IMR-90 (cell line): ENCODE measurements around the gene RASGEF1C. TPM values are rescaled to one million over a fixed set of nuclear protein-coding genes. Genes with fewer than 3 reads are reported as not detected.

ENCODE experiments used
- ATAC-seq: fragments of 200-7000 bp; cut with Tn5 transposase; 2 replicates; pipeline ENCODE4 v1.9.1; 2020; ENCODE audit warnings: low read depth, mild to moderate bottlenecking, moderate library complexity
- BruUV-seq: library from RNA; stranded (reverse); fragments of 400-500 nt; replicated peaks from 2 replicates; lab custom pipeline; 2021; lab: Mats Ljungman, UMichigan
- CTCF ChIA-PET: fragments of 300-600 bp; formaldehyde crosslinking; extraction: SDS; loops from one replicate; lab custom pipeline; 2021; ENCODE audit warnings: antibody characterized with exemption; lab: Yijun Ruan, JAX
- POLR2A ChIA-PET: fragments of 300-600 bp; sonication (Branson Sonifier 250); formaldehyde crosslinking; loops from one replicate; lab custom pipeline; 2022; ENCODE audit warnings: antibody characterized with exemption; ENCODE audit not compliant: unreplicated experiment; lab: Charles Lee
- DNase-seq: peaks from one replicate; pipeline ENCODE4 v3.0.0; 2013
- H2AFZ ChIP-seq: replicated peaks from 2 replicates; pipeline ENCODE3; 2013; ENCODE audit warnings: low read length, mild to moderate bottlenecking; ENCODE audit not compliant: poor library complexity
- H2AK5ac ChIP-seq: 2 replicates; pipeline ENCODE4 v1.6.1; 2013; ENCODE audit warnings: low read depth, low read length, inconsistent platforms
- H2AK9ac ChIP-seq: replicated peaks from 2 replicates; pipeline ENCODE3; 2013; ENCODE audit warnings: mild to moderate bottlenecking, low read depth, low read length, moderate library complexity; ENCODE audit not compliant: poor library complexity
- H2BK120ac ChIP-seq: 2 replicates; pipeline ENCODE4 v1.6.1; 2013; ENCODE audit warnings: low read depth, low read length, inconsistent platforms
- H2BK15ac ChIP-seq: 3 replicates; pipeline ENCODE4 v1.6.1; 2013; ENCODE audit warnings: low read depth, low read length, inconsistent platforms
- H2BK20ac ChIP-seq: 2 replicates; pipeline ENCODE4 v1.6.1; 2013; ENCODE audit warnings: low read depth, mild to moderate bottlenecking, inconsistent platforms, low read length, moderate library complexity
- H2BK5ac ChIP-seq: 2 replicates; pipeline ENCODE4 v1.6.1; 2013; ENCODE audit warnings: mild to moderate bottlenecking, low read depth, low read length, inconsistent platforms; ENCODE audit not compliant: poor library complexity, severe bottlenecking
- H3K14ac ChIP-seq: replicated peaks from 2 replicates; pipeline ENCODE4 v1.6.1; 2013; ENCODE audit warnings: low read depth, low read length, inconsistent platforms
- H3K18ac ChIP-seq: 2 replicates; pipeline ENCODE4 v1.6.1; 2013; ENCODE audit warnings: low read depth, low read length, control low read depth
- H3K23ac ChIP-seq: 2 replicates; pipeline ENCODE4 v1.6.1; 2013; ENCODE audit warnings: low read depth, low read length, inconsistent platforms
- H3K27ac ChIP-seq: 2 replicates; pipeline ENCODE4 v1.5.1; 2013; ENCODE audit warnings: mild to moderate bottlenecking, control low read depth, low read length; ENCODE audit not compliant: insufficient read depth
- H3K27me3 ChIP-seq: 2 replicates; pipeline ENCODE4 v1.6.1; 2013; ENCODE audit warnings: low read length; ENCODE audit not compliant: control insufficient read depth, insufficient read depth
- H3K36me3 ChIP-seq: 2 replicates; pipeline ENCODE4 v1.6.1; 2013; ENCODE audit warnings: low read length, mixed read lengths; ENCODE audit not compliant: control insufficient read depth, insufficient read depth
- H3K4ac ChIP-seq: 2 replicates; pipeline ENCODE4 v1.6.1; 2013; ENCODE audit warnings: low read depth, low read length, inconsistent platforms
- H3K4me1 ChIP-seq: 2 replicates; pipeline ENCODE4 v1.6.1; 2013; ENCODE audit warnings: low read length, mixed read lengths; ENCODE audit not compliant: control insufficient read depth, insufficient read depth
- H3K4me2 ChIP-seq: 2 replicates; pipeline ENCODE4 v1.6.1; 2013; ENCODE audit warnings: low read depth, mild to moderate bottlenecking, control low read depth, low read length, moderate library complexity
- H3K4me3 ChIP-seq: 2 replicates; pipeline ENCODE4 v1.5.1; 2013; ENCODE audit warnings: low read depth, mild to moderate bottlenecking, control low read depth, low read length, moderate library complexity; ENCODE audit not compliant: insufficient read depth
- H3K56ac ChIP-seq: 2 replicates; pipeline ENCODE4 v1.6.1; 2013; ENCODE audit warnings: low read length, inconsistent platforms; ENCODE audit not compliant: insufficient read depth; ENCODE audit errors: extremely low read depth
- H3K79me1 ChIP-seq, 2 experiments: 2 replicates each; pipeline ENCODE4 v1.6.1; 2013; ENCODE audit warnings: low read length in 2 of 2, inconsistent platforms in 1 of 2, low read depth in 1 of 2
- H3K9ac ChIP-seq: 2 replicates; pipeline ENCODE4 v1.6.1; 2013; ENCODE audit warnings: low read depth, low read length, control low read depth
- H3K9me1 ChIP-seq: 2 replicates; pipeline ENCODE4 v1.6.1; 2013; ENCODE audit warnings: low read length, inconsistent platforms; ENCODE audit not compliant: insufficient read depth
- H3K9me3 ChIP-seq: 2 replicates; pipeline ENCODE4 v1.6.1; 2013; ENCODE audit warnings: low read length; ENCODE audit not compliant: control insufficient read depth, insufficient read depth
- H4K20me1 ChIP-seq: 2 replicates; pipeline ENCODE4 v1.6.1; 2013; ENCODE audit warnings: low read length, inconsistent platforms; ENCODE audit not compliant: insufficient read depth
- H4K5ac ChIP-seq: 2 replicates; pipeline ENCODE4 v1.6.1; 2013; ENCODE audit warnings: mild to moderate bottlenecking, low read depth, low read length, control low read depth
- H4K8ac ChIP-seq, 2 experiments: 2 replicates each; pipeline ENCODE4 v1.6.1; 2013; ENCODE audit warnings: low read depth in 2 of 2, low read length in 2 of 2, control low read depth in 1 of 2, inconsistent platforms in 1 of 2
- H4K91ac ChIP-seq: 2 replicates; pipeline ENCODE4 v1.6.1; 2013; ENCODE audit warnings: low read depth, low read length, inconsistent platforms; ENCODE audit not compliant: insufficient read depth
- BHLHE40 ChIP-seq: fragments of 150-350 bp; IDR thresholded peaks from 2 replicates; pipeline ENCODE4 v1.6.1; 2016; ENCODE audit warnings: mild to moderate bottlenecking, low read depth, low read length
- CEBPB ChIP-seq: IDR thresholded peaks from 2 replicates; pipeline ENCODE4 v1.6.1; 2012; ENCODE audit warnings: low read depth, low read length, improper control_type of control experiment
- CHD1 ChIP-seq: IDR thresholded peaks from 2 replicates; pipeline ENCODE4 v1.6.1; 2012; ENCODE audit warnings: low read depth, low read length, improper control_type of control experiment
- FOS ChIP-seq: fragments of 150-350 bp; IDR thresholded peaks from 2 replicates; pipeline ENCODE4 v1.6.1; 2016; ENCODE audit warnings: low read depth, low read length
- MAFK ChIP-seq: IDR thresholded peaks from 2 replicates; pipeline ENCODE4 v1.6.1; 2012; ENCODE audit warnings: low read depth, low read length, improper control_type of control experiment
- MAZ ChIP-seq: IDR thresholded peaks from 2 replicates; pipeline ENCODE4 v1.6.1; 2012; ENCODE audit warnings: low read depth, mild to moderate bottlenecking, low read length, improper control_type of control experiment, moderate library complexity, borderline replicate concordance
- MXI1 ChIP-seq: IDR thresholded peaks from 2 replicates; pipeline ENCODE4 v1.6.1; 2012; ENCODE audit warnings: low read depth, mild to moderate bottlenecking, low read length, moderate library complexity, borderline replicate concordance
- NFE2L2 ChIP-seq: fragments of 150-350 bp; IDR thresholded peaks from 2 replicates; pipeline ENCODE4 v1.6.1; 2016; ENCODE audit warnings: low read depth, mild to moderate bottlenecking, low read length
- POLR2A ChIP-seq: IDR thresholded peaks from 2 replicates; pipeline ENCODE4 v1.6.1; 2012; ENCODE audit warnings: mild to moderate bottlenecking, low read depth, low read length
- RAD21 ChIP-seq: IDR thresholded peaks from 2 replicates; pipeline ENCODE4 v1.6.1; 2012; ENCODE audit warnings: low read length, improper control_type of control experiment
- RCOR1 ChIP-seq: IDR thresholded peaks from 2 replicates; pipeline ENCODE4 v1.6.1; 2012; ENCODE audit warnings: mild to moderate bottlenecking, low read length, improper control_type of control experiment; ENCODE audit not compliant: insufficient replicate concordance
- RFX5 ChIP-seq: IDR thresholded peaks from 2 replicates; pipeline ENCODE4 v1.8.0; 2012; ENCODE audit warnings: low read depth, mild to moderate bottlenecking, low read length, moderate library complexity
- SMC3 ChIP-seq: fragments of 150-350 bp; IDR thresholded peaks from 2 replicates; pipeline ENCODE4 v1.6.1; 2016; ENCODE audit warnings: low read depth, mild to moderate bottlenecking, antibody characterized with exemption, low read length, moderate library complexity
- WGBS, 2 experiments: methylation state at CpG; one replicate each; pipeline versions ENCODE4 v1.1.5 to v1.1.7; 2013; ENCODE audit warnings: missing lambda C conversion rate in 2 of 2; ENCODE audit not compliant: insufficient read length in 1 of 2; ENCODE audit errors: extremely low coverage in 2 of 2; 5-methylcytosine and 5-hydroxymethylcytosine counted together
- dilution Hi-C: fragments of 300-500 bp; cut with HindIII; formaldehyde crosslinking; loops from one replicate; pipeline ENCODE4 v1.14.3; 2018; ENCODE audit warnings: low sequenced_read_pairs; ENCODE audit not compliant: unreplicated experiment
- in situ Hi-C: fragments of 300-500 bp; cut with MboI; formaldehyde crosslinking; loops from 3 replicates; pipeline ENCODE4 v1.14.3; 2019; ENCODE audit warnings: low sequenced_read_pairs, inconsistent platforms, mixed read lengths
- intact Hi-C: fragments of 100-400 bp; cut with micrococcal nuclease; formaldehyde crosslinking; loops from 2 replicates; pipeline ENCODE4 v1.10.0; 2022
- polyA plus RNA-seq, 3 experiments: library from polyadenylated mRNA; depleted of rRNA; stranded (reverse); fragments of >200 nt; gene quantifications; 2 replicates each; pipeline ENCODE4 v1.2.3, GENCODE V29; 2012; ENCODE audit warnings: low replicate concordance in 1 of 3
- total RNA-seq: library from RNA; depleted of rRNA; stranded (reverse); fragments of >200 nt; gene quantifications from 2 replicates; pipeline ENCODE4 v1.2.3, GENCODE V29; 2012
- TF ChIP-seq, protein P1 (sequence below): conservative IDR thresholded peaks from 2 replicates; pipeline ENCODE4 v1.5.1; 2012; ENCODE audit warnings: mild to moderate bottlenecking, low read depth, low read length, improper control_type of control experiment
- TF ChIP-seq, protein P2 (sequence below): fragments of 150-350 bp; IDR thresholded peaks from 2 replicates; pipeline ENCODE4 v1.6.1; 2017; ENCODE audit warnings: mild to moderate bottlenecking, antibody characterized with exemption, low read length, low read depth
- TF ChIP-seq, protein P3 (sequence below): fragments of 150-350 bp; IDR thresholded peaks from 2 replicates; pipeline ENCODE4 v1.6.1; 2016; ENCODE audit warnings: low read depth, mild to moderate bottlenecking, low read length, moderate library complexity, borderline replicate concordance

Gene RASGEF1C
- total and polyA plus RNA-seq, 2 of the 4 experiments (the other 2 are of a cell fraction) = not detected

DNA sequence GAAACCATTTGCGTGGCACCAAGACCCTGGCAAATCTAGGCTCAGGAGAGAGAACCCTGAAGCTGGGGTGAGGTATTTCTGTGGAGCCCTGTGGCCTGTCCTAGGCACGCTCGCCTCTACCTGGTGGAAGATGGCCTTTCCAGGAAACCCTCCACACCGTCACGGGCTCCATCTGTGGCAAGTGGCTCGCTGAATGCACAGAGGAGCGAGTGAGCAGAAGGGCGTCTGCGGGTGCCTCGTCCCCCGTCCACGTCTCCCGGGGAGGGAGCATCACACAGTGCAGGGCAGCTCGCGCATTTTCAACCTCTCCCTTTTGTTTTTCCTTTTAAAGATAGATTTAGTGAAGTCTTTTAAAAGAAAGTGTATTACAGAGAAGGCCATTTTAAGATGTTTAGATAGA is 25.3 kb upstream of the RASGEF1C start:
- H2AK5ac ChIP-seq = 0 out of 2 replicates have a peak overlapping the region, but pooled peaks have one; percentile 24
- POLR2A ChIA-PET = no interaction called here
- H3K4me1 ChIP-seq = no peaks in the 10 kb centered on the region
- H3K9me1 ChIP-seq = no peaks in the 10 kb centered on the region
- H3K56ac ChIP-seq = no peak overlapping the region
- no peak overlapping the region for H3K9ac ChIP-seq
- H3K79me1 ChIP-seq = no peaks in the 10 kb centered on the region
- ATAC-seq (no peak), DNase-seq (no peak)
- H3K27ac ChIP-seq = no peak overlapping the region
- no peak overlapping the region for H2BK5ac ChIP-seq
- H3K18ac ChIP-seq = no peak overlapping the region
- in situ Hi-C loops (no loop called here), intact Hi-C loops (loop anchor here (5.0 kb wide), 1 partner anchor 1627 kb away; no protein-coding TSS in a partner anchor), dilution Hi-C loops (no loop called here)
- H3K4me2 ChIP-seq = no peak overlapping the region
- H2BK120ac ChIP-seq = no peak overlapping the region
- H4K5ac ChIP-seq = no peak overlapping the region
- no peak overlapping the region for H2BK15ac ChIP-seq
- H3K27me3 ChIP-seq = no peaks in the 10 kb centered on the region
- 0 out of 2 replicates have a peak, but pooled peaks cover 2% of the 10 kb centered on the region for H3K9me3 ChIP-seq
- H4K8ac ChIP-seq = no peak overlapping the region
- WGBS, 2 experiments = no CpG with 5 or more reads among the region's 15 CpGs
- H3K4ac ChIP-seq = no peak overlapping the region
- no peaks in the 10 kb centered on the region for H4K20me1 ChIP-seq
- no peak overlapping the region for H3K14ac ChIP-seq
- H3K23ac ChIP-seq = no peak overlapping the region
- no peak overlapping the region for H3K4me3 ChIP-seq
- BruUV-seq = no TSS peak
- no peak overlapping the region for H4K91ac ChIP-seq
- no peak overlapping the region for H2BK20ac ChIP-seq
- H3K36me3 ChIP-seq = peaks cover 29% of the 10 kb centered on the region
- no peak for TF ChIP-seq MAFK
- TF ChIP-seq, protein P1, sequence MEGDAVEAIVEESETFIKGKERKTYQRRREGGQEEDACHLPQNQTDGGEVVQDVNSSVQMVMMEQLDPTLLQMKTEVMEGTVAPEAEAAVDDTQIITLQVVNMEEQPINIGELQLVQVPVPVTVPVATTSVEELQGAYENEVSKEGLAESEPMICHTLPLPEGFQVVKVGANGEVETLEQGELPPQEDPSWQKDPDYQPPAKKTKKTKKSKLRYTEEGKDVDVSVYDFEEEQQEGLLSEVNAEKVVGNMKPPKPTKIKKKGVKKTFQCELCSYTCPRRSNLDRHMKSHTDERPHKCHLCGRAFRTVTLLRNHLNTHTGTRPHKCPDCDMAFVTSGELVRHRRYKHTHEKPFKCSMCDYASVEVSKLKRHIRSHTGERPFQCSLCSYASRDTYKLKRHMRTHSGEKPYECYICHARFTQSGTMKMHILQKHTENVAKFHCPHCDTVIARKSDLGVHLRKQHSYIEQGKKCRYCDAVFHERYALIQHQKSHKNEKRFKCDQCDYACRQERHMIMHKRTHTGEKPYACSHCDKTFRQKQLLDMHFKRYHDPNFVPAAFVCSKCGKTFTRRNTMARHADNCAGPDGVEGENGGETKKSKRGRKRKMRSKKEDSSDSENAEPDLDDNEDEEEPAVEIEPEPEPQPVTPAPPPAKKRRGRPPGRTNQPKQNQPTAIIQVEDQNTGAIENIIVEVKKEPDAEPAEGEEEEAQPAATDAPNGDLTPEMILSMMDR = no peak
- no peak for TF ChIP-seq RAD21
- no peak for TF ChIP-seq NFE2L2
- TF ChIP-seq MXI1 = no peak
- TF ChIP-seq, protein P2, sequence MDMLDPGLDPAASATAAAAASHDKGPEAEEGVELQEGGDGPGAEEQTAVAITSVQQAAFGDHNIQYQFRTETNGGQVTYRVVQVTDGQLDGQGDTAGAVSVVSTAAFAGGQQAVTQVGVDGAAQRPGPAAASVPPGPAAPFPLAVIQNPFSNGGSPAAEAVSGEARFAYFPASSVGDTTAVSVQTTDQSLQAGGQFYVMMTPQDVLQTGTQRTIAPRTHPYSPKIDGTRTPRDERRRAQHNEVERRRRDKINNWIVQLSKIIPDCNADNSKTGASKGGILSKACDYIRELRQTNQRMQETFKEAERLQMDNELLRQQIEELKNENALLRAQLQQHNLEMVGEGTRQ = no peak
- TF ChIP-seq MAZ = no peak
- TF ChIP-seq, protein P3, sequence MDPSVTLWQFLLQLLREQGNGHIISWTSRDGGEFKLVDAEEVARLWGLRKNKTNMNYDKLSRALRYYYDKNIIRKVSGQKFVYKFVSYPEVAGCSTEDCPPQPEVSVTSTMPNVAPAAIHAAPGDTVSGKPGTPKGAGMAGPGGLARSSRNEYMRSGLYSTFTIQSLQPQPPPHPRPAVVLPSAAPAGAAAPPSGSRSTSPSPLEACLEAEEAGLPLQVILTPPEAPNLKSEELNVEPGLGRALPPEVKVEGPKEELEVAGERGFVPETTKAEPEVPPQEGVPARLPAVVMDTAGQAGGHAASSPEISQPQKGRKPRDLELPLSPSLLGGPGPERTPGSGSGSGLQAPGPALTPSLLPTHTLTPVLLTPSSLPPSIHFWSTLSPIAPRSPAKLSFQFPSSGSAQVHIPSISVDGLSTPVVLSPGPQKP = no peak
- no peak for TF ChIP-seq RFX5
- no peak for TF ChIP-seq CHD1
- no peak for TF ChIP-seq SMC3
- no peak for TF ChIP-seq POLR2A
- TF ChIP-seq CEBPB = no peak
- TF ChIP-seq RCOR1 = no peak
- TF ChIP-seq FOS = no peak
- TF ChIP-seq BHLHE40 = no peak
- H2AK9ac ChIP-seq = no peak overlapping the region
- H2AFZ ChIP-seq = peak overlapping the region; percentile 13
- CTCF ChIA-PET = no interaction called here
